ENCODE data around the gene DDX20. TPM values are rescaled to one million over a fixed set of nuclear protein-coding genes. Genes with fewer than 3 reads are reported as not detected.

DDX20 gene
- total RNA-seq, 1 experiment from 2014 or later, result 22.2 TPM

DNA sequence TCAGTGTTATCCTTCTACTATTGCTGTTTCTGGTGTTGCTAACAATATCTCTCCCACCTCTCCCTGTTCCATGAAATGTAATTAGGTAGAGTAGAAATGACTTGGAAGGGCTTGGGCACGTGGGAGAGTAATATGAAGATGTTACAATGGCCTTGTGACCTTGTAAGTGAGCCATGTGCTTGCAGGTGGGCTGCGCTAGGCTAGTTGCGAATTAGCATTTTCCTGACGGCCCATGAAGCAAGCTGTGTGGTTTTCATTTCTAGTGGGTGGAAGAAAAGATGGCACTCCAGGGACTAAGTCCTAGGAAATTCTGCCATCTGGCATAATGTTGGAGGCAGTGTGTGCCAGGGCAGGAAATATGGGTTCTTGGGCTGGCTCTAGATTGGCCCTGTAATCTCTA lies 7.8 kb upstream of the DDX20 start:
- Histone ChIP-seq H3K4me2 (ENCODE audit: low read length) (no peak overlapping the region), H3K79me2 (ENCODE audit: low read length) (no peaks in the 10 kb centered on the region), H3K4me1 (ENCODE audit: insufficient read depth, low read length) (no peaks in the 10 kb centered on the region), H3K36me3 (ENCODE audit: low read depth, low read length) (no peaks in the 10 kb centered on the region), H3K9ac (ENCODE audit: low read length) (no peak overlapping the region), H3K27me3 (ENCODE audit: low read length) (no peaks in the 10 kb centered on the region), H3K9me3 (ENCODE audit: low read length) (no peaks in the 10 kb centered on the region), H3F3A (ENCODE audit: low read length, unreplicated experiment) (no peaks in the 10 kb centered on the region), H3K9me2 (replicated peaks; ENCODE audit: low read length) (no peaks in the 10 kb centered on the region), H2AFZ (ENCODE audit: low read length) (no peak overlapping the region), H4K20me1 (ENCODE audit: low read length) (no peaks in the 10 kb centered on the region), H3K4me3 (ENCODE audit: low read length) (no peak overlapping the region), H3K27ac (ENCODE audit: low read length) (no peak overlapping the region)
- no TSS peak for BruUV-seq (replicated peaks)
- intact Hi-C loops (cut with micrococcal nuclease), result loop anchor here (1.0 kb wide), 2 partner anchors 33 to 267 kb away; no protein-coding TSS in a partner anchor
- ATAC-seq (no peak), DNase-seq (no peak)
- ChIA-PET CTCF (interaction anchor here (1.2 to 1.6 kb wide), 4 partner anchors 22 to 266 kb away, joined by 4 to 24 read pairs (median 9); no protein-coding TSS in a partner anchor), POLR2A (ENCODE audit: unreplicated experiment) (no interaction called here)
- TF ChIP-seq, protein P1, sequence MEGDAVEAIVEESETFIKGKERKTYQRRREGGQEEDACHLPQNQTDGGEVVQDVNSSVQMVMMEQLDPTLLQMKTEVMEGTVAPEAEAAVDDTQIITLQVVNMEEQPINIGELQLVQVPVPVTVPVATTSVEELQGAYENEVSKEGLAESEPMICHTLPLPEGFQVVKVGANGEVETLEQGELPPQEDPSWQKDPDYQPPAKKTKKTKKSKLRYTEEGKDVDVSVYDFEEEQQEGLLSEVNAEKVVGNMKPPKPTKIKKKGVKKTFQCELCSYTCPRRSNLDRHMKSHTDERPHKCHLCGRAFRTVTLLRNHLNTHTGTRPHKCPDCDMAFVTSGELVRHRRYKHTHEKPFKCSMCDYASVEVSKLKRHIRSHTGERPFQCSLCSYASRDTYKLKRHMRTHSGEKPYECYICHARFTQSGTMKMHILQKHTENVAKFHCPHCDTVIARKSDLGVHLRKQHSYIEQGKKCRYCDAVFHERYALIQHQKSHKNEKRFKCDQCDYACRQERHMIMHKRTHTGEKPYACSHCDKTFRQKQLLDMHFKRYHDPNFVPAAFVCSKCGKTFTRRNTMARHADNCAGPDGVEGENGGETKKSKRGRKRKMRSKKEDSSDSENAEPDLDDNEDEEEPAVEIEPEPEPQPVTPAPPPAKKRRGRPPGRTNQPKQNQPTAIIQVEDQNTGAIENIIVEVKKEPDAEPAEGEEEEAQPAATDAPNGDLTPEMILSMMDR (conservative IDR thresholded peaks at IDR 0.05; ENCODE audit: low read depth, low read length), result no peak
- TF ChIP-seq EZH2 (IDR thresholded peaks at IDR 0.05; ENCODE audit: low read length, unreplicated experiment) (no peak), EZH2phosphoT487 (IDR thresholded peaks at IDR 0.05; ENCODE audit: borderline replicate concordance, low read length) (no peak)

- H3K9me3 ChIP-seq (ENCODE audit: low read length), result no peaks in the 10 kb centered on the region
- H3K4me1 ChIP-seq (ENCODE audit: insufficient read depth, low read length), result peaks cover 2% of the 10 kb centered on the region
- H3K4me2 ChIP-seq (ENCODE audit: low read length), result no peak overlapping the region
- no peak overlapping the region for H3K9ac ChIP-seq (ENCODE audit: low read length)
- BruUV-seq (replicated peaks), result no TSS peak
- H4K20me1 ChIP-seq (ENCODE audit: low read length), result no peaks in the 10 kb centered on the region
- H3K9me2 ChIP-seq (replicated peaks; ENCODE audit: low read length), result no peaks in the 10 kb centered on the region
- no peaks in the 10 kb centered on the region for H3F3A ChIP-seq (ENCODE audit: low read length, unreplicated experiment)
- H3K4me3 ChIP-seq (ENCODE audit: low read length), result no peak overlapping the region
- no peak for TF ChIP-seq EZH2phosphoT487 (IDR thresholded peaks at IDR 0.05; ENCODE audit: borderline replicate concordance, low read length)
- TF ChIP-seq, protein P1 (conservative IDR thresholded peaks at IDR 0.05; ENCODE audit: low read depth, low read length), result no peak
- TF ChIP-seq EZH2 (IDR thresholded peaks at IDR 0.05; ENCODE audit: low read length, unreplicated experiment), result no peak
- no peak for ATAC-seq
- no peaks in the 10 kb centered on the region for H3K36me3 ChIP-seq (ENCODE audit: low read depth, low read length)
- CTCF ChIA-PET, result no interaction called here
- no peak overlapping the region for H2AFZ ChIP-seq (ENCODE audit: low read length)
- POLR2A ChIA-PET (ENCODE audit: unreplicated experiment), result no interaction called here
- H3K27me3 ChIP-seq (ENCODE audit: low read length), result no peaks in the 10 kb centered on the region
- no peak for DNase-seq
- H3K27ac ChIP-seq (ENCODE audit: low read length), result no peak overlapping the region
- intact Hi-C loops (cut with micrococcal nuclease), result no loop called here
- no peaks in the 10 kb centered on the region for H3K79me2 ChIP-seq (ENCODE audit: low read length)
Measured at GRCh38 chr1:111749628-111750027, 6.1 kb upstream of the DDX20 start.

DNA sequence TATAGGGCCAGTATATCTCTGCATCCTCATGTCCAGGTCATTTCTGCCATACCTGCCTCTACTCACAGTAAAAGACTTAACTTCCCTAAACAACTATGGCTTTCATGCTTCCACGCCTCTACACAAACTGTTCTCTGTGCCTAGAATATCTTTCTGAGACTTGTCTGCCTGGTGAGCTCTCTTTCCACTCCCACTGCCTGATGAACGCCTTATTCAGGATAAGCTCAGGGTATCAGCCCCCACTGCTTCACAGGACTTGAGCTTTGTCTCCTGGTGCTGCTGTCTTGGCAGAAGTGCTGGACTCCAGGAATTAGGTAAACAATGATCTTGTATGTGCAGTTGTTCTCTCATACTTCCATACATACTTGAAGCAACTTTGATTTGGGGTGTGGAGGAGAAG lies 4.8 kb upstream of the DDX20 start:
- H3K9me3 ChIP-seq (ENCODE audit: low read length), result no peaks in the 10 kb centered on the region
- BruUV-seq (replicated peaks), result no TSS peak
- no peaks in the 10 kb centered on the region for H3K36me3 ChIP-seq (ENCODE audit: low read depth, low read length)
- peaks cover 1% of the 10 kb centered on the region; the same call in 1 of the 2 replicates for H3K79me2 ChIP-seq (ENCODE audit: low read length)
- peaks cover 6% of the 10 kb centered on the region for H3K4me1 ChIP-seq (ENCODE audit: insufficient read depth, low read length)
- DNase-seq, result no peak
- POLR2A ChIA-PET (ENCODE audit: unreplicated experiment), result no interaction called here
- no peak overlapping the region for H3K4me3 ChIP-seq (ENCODE audit: low read length)
- no peaks in the 10 kb centered on the region for H3K9me2 ChIP-seq (replicated peaks; ENCODE audit: low read length)
- H3K27ac ChIP-seq (ENCODE audit: low read length), result no peak overlapping the region
- no peaks in the 10 kb centered on the region for H4K20me1 ChIP-seq (ENCODE audit: low read length)
- no peak overlapping the region for H2AFZ ChIP-seq (ENCODE audit: low read length)
- CTCF ChIA-PET, result no interaction called here
- H3K4me2 ChIP-seq (ENCODE audit: low read length), result no peak overlapping the region
- no peaks in the 10 kb centered on the region for H3K27me3 ChIP-seq (ENCODE audit: low read length)
- ATAC-seq, result no peak
- no peak overlapping the region for H3K9ac ChIP-seq (ENCODE audit: low read length)
- intact Hi-C loops (cut with micrococcal nuclease), result no loop called here
- no peak for TF ChIP-seq EZH2phosphoT487 (IDR thresholded peaks at IDR 0.05; ENCODE audit: borderline replicate concordance, low read length)
- no peak for TF ChIP-seq EZH2 (IDR thresholded peaks at IDR 0.05; ENCODE audit: low read length, unreplicated experiment)
- TF ChIP-seq, protein P1 (conservative IDR thresholded peaks at IDR 0.05; ENCODE audit: low read depth, low read length), result no peak
- no peaks in the 10 kb centered on the region for H3F3A ChIP-seq (ENCODE audit: low read length, unreplicated experiment)

Data from PC-3 (cell line).